Esophagus mucosa (tissue), 1 donor: ENCODE measurements around the gene ANKRD33B. TPM values are rescaled to one million over a fixed set of nuclear protein-coding genes. Genes with fewer than 3 reads are reported as not detected.
A peak's percentile ranks its signal among the peaks of the same experiment; 100 is the strongest.
"Not testable (repeated sequence)": the region's sequence is repeated elsewhere in the genome, so short reads cannot be mapped to it uniquely, and the experiment has no call there.

ENCODE experiments used
- ATAC-seq: fragments of 200-7000 bp; cut with Tn5 transposase; one replicate; pipeline ENCODE4 v1.9.1; 2020
- total RNA-seq: library from RNA; stranded (reverse); gene quantifications from one replicate; pipeline ENCODE4 v1.2.4, GENCODE V29; 2023
- donor health status: DM: yes; HTN: yes; CAD: no.

ANKRD33B gene
- total RNA-seq, 1 donor from 2014 or later: 0.68 TPM

GRCh38 chr5:10621832-10622231, 58.0 kb downstream of the ANKRD33B start:
- ATAC-seq: no peak

- ATAC-seq: no peak
Observed at GRCh38 chr5:10622810-10623209, 58.9 kb downstream of the ANKRD33B start.

- ATAC-seq: no peak
Observed at GRCh38 chr5:10623305-10623910, 59.5 kb downstream of the ANKRD33B start.

- no peak for ATAC-seq
Observed at GRCh38 chr5:10624206-10624605, 60.3 kb downstream of the ANKRD33B start.

GRCh38 chr5:10624679-10625078, 60.8 kb downstream of the ANKRD33B start:
- ATAC-seq: no peak

GRCh38 chr5:10625700-10626472, 62.0 kb downstream of the ANKRD33B start:
- ATAC-seq: no peak

DNA sequence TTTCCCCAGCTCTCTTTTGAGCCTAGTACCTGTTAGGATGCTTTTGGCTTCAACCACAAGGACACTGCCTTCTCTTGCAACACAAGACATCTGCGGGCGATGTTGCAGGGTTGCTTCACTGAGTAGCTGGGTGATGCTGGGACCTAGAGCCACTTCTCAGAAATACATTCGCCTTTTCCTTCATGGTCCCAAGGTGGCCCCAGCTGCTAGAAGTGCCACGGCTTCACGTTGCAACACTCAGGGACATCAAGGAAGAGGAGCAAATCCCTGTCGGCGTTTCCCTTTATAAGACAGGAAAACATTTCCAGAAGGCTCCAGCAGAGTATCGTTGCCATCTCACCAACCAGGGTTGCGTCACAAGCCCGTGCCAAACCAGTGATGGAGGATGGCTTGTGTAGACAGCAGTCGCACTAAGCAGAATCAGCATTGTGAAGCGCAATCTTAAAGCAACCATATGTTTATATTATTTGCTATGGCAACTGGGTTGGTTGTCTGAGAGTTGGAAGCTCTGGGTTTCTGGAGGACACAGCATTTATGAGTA, 62.7 kb downstream of the ANKRD33B start:
- ATAC-seq: no peak

DNA sequence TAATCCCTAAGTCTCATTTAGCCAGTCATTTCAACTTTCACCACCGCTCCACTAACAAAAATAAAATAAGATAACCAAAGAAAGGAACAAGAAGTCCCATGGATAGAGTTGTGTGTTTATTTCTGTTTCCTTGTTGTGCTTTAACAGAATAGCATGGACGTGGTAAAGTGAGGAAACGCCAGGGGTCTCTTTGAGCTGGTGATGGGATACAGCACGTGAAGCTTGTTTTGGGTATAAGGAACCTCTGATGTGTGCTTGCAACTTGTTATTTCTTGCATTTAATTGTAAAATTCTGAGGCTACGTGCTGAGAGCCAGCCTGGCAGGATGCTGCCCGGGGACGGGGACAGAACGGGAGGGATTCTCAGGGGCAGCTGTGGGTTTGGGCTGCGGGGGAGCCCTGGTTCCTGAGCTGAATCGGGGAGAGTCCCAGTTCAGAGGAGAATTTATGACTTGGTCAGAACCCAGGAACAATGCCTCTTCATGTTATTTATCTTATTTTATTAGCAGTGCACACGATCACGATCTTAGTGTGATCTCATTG, 63.4 kb downstream of the ANKRD33B start:
- ATAC-seq: no peak

GRCh38 chr5:10628601-10629000, 64.7 kb downstream of the ANKRD33B start:
- no peak for ATAC-seq

DNA sequence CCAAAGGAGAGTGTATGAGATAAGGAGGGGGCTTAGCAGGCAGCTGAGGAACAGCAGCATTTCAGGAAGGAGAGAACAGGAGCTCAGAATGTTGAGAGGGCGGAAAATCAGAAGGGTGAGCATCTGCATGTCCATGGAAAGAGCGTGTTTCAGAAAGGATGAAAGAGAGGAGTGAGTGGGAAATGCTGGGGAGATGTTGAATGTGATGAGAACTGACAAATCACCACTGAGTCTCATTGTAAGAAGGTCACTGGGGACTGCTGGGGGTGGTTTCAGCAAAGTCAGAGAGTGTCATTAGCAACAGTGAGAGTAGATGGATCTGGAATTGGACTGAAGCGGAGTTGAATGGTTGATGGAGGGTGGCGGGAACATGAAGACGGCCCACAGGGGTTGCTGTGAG, 65.8 kb downstream of the ANKRD33B start:
- ATAC-seq: no peak

- ATAC-seq: peak; percentile 65
Observed at GRCh38 chr5:10630126-10630525, 66.3 kb downstream of the ANKRD33B start.

DNA sequence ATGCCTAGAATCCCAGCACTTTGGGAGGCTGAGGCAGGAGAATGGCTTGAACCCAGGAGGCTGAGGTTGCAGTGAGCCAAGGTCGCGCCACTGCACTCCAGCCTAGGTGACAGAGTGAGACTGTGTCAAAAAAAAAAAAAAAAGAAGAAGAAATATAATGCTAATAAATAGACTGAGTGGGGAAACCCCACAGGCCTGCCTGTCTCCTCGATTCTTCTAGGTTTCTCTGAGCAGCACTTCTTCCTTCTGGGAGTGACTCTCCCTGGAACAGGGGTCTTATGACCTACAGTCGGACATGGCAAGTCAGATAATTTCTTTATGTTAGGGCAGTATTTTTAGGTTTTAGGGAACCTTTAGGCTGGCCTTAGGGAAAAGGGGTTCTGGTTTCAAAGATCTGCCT, 66.9 kb downstream of the ANKRD33B start:
- ATAC-seq: not testable (repeated sequence)

- ATAC-seq: no peak
Observed at GRCh38 chr5:10631316-10631996, 67.6 kb downstream of the ANKRD33B start.

- ATAC-seq: peak; percentile 16
Observed at GRCh38 chr5:10632110-10632761, 68.4 kb downstream of the ANKRD33B start.

- no peak for ATAC-seq
Observed at GRCh38 chr5:10633271-10634049, 69.6 kb downstream of the ANKRD33B start.

- ATAC-seq: no peak
Observed at GRCh38 chr5:10634050-10634449, 70.2 kb downstream of the ANKRD33B start.

GRCh38 chr5:10634562-10634961, 70.7 kb downstream of the ANKRD33B start:
- ATAC-seq: no peak

- peak; percentile 62 for ATAC-seq
Observed at GRCh38 chr5:10635257-10635866, 71.5 kb downstream of the ANKRD33B start.

GRCh38 chr5:10635867-10636350, 72.0 kb downstream of the ANKRD33B start:
- ATAC-seq: no peak

DNA sequence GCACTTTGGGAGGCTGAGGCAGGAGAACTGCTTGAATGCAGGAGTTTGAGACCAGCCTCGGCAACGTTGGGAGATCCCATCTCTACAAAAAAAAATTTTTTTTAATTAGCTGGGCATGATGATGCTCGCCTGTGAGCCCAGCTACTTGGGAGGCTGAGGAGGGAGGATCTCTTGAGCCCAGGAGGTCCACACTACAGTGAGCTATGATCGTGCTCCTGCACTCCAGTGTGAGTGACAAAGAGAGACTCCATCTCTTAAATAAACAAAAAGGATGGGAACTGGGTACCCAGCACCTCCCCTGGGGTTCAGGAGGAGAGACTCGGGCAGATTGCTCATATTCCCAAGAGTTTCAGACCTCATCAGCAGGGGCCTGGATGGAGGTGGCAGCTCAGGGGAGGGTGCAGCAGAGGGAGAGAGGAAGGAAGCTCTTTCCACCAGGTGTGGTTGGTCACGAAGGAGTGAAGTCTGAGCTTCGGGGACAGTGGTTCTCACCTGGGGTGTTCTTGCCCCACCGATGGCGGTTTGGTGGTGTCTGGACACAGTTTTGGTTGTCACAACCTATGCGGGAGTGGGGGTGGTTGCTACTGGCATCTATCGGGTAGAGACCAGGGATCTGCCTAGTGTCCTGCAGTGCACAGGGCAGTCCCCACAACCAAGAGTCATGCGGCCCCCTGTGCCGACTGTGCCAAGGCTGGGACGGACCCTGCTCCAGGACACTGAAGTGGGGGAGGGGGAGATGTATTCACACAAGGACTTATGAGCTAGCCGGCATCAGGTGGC, 72.7 kb downstream of the ANKRD33B start:
- no peak for ATAC-seq
